ENCODE results near the gene COX5B. TPM values are rescaled to one million over a fixed set of nuclear protein-coding genes. Genes with fewer than 3 reads are reported as not detected.

Gene COX5B
- total RNA-seq, 2 donors from 2014 or later, result 363 to 469 TPM

GRCh38 chr2:97657986-97658690 is 12.3 kb downstream of the COX5B start:
- no peak for DNase-seq (ENCODE audit: low spot score)
- peaks cover 6 to 11% of the 10 kb centered on the region in 2 donors for H3K36me3 ChIP-seq
- no peak overlapping the region for H3K27ac ChIP-seq
- H3K4me3 ChIP-seq, result no peak overlapping the region
- 91% methylated on average over 37 of the region's 37 CpGs for WGBS
- intact Hi-C loops (cut with DNase I), result no loop called here
- no peak for TF ChIP-seq POLR2AphosphoS5 (IDR thresholded peaks at IDR 0.05)
- no peak for TF ChIP-seq CTCF (IDR thresholded peaks at IDR 0.05)
- TF ChIP-seq POLR2A (IDR thresholded peaks at IDR 0.05), result no peak
- H3K9me3 ChIP-seq, result no peaks in the 10 kb centered on the region
- H3K27me3 ChIP-seq (replicated peaks; ENCODE audit: insufficient read depth), result no peaks in the 10 kb centered on the region
- peaks cover 14% of the 10 kb centered on the region for H3K4me1 ChIP-seq (replicated peaks)

- Histone ChIP-seq H3K27ac (no peak overlapping the region), H3K36me3 (peaks cover 6 to 11% of the 10 kb centered on the region in 2 donors), H3K4me3 (no peak overlapping the region), H3K27me3 (replicated peaks; ENCODE audit: insufficient read depth) (no peaks in the 10 kb centered on the region), H3K9me3 (no peaks in the 10 kb centered on the region), H3K4me1 (replicated peaks) (peaks cover 14% of the 10 kb centered on the region)
- intact Hi-C loops (cut with DNase I), result no loop called here
- WGBS, result 91% methylated on average over 13 of the region's 13 CpGs
- TF ChIP-seq POLR2AphosphoS5 (IDR thresholded peaks at IDR 0.05) (no peak), POLR2A (IDR thresholded peaks at IDR 0.05) (no peak), CTCF (IDR thresholded peaks at IDR 0.05) (no peak)
- no peak for DNase-seq (ENCODE audit: low spot score)
These were observed 12.9 kb downstream of the COX5B start for GRCh38 chr2:97658691-97659157.

- TF ChIP-seq POLR2A (IDR thresholded peaks at IDR 0.05) (no peak), POLR2AphosphoS5 (IDR thresholded peaks at IDR 0.05) (no peak), CTCF (IDR thresholded peaks at IDR 0.05) (no peak)
- Histone ChIP-seq H3K27me3 (replicated peaks; ENCODE audit: insufficient read depth) (no peaks in the 10 kb centered on the region), H3K27ac (no peak overlapping the region), H3K36me3 (peaks cover 6 to 11% of the 10 kb centered on the region in 2 donors), H3K4me3 (no peak overlapping the region), H3K4me1 (replicated peaks) (peaks cover 14% of the 10 kb centered on the region), H3K9me3 (no peaks in the 10 kb centered on the region)
- 92% methylated on average over 29 of the region's 29 CpGs for WGBS
- no peak for DNase-seq (ENCODE audit: low spot score)
- intact Hi-C loops (cut with DNase I), result loop anchor here (10.0 kb wide), 1 partner anchor 335 kb away; the partner anchor contains the start of gene TMEM131
These were observed 13.6 kb downstream of the COX5B start for GRCh38 chr2:97659256-97660043.

GRCh38 chr2:97660044-97660774 is 14.3 kb downstream of the COX5B start:
- no peak for TF ChIP-seq CTCF (IDR thresholded peaks at IDR 0.05)
- TF ChIP-seq POLR2AphosphoS5 (IDR thresholded peaks at IDR 0.05), result no peak
- TF ChIP-seq POLR2A (IDR thresholded peaks at IDR 0.05), result no peak
- intact Hi-C loops (cut with DNase I), result loop anchor here (10.0 kb wide), 1 partner anchor 335 kb away; the partner anchor contains the start of gene TMEM131
- H3K4me3 ChIP-seq, result no peak overlapping the region
- DNase-seq (ENCODE audit: low spot score), result no peak
- no peaks in the 10 kb centered on the region for H3K9me3 ChIP-seq
- H3K27me3 ChIP-seq (replicated peaks; ENCODE audit: insufficient read depth), result no peaks in the 10 kb centered on the region
- peaks cover 6 to 11% of the 10 kb centered on the region in 2 donors for H3K36me3 ChIP-seq
- WGBS, result 92% methylated on average over 20 of the region's 20 CpGs
- no peak overlapping the region for H3K27ac ChIP-seq
- H3K4me1 ChIP-seq (replicated peaks), result peaks cover 14% of the 10 kb centered on the region
